HepG2 (cell line): Measurements from ENCODE around the gene ABCC3. TPM values are rescaled to one million over a fixed set of nuclear protein-coding genes. Genes with fewer than 3 reads are reported as not detected.

Experiments
- ARID5B ChIP-seq: IDR thresholded peaks from 2 replicates; pipeline ENCODE4 v1.4.0; 2020; ENCODE audit warnings: mild to moderate bottlenecking, missing genetic modification reagents
- FOXP4 ChIP-seq: sonication (generic); formaldehyde crosslinking; IDR thresholded peaks from 2 replicates; pipeline ENCODE4 v1.4.0; 2020; ENCODE audit warnings: missing genetic modification reagents
- HIC2 ChIP-seq: sonication (generic); formaldehyde crosslinking; IDR thresholded peaks from 2 replicates; pipeline ENCODE4 v1.9.0; 2022; ENCODE audit warnings: low read depth, missing genetic modification reagents
- KDM5B ChIP-seq: sonication (generic); formaldehyde crosslinking; IDR thresholded peaks from 2 replicates; pipeline ENCODE4 v1.4.0; 2020; ENCODE audit warnings: missing genetic modification reagents, mild to moderate bottlenecking, borderline replicate concordance
- NR1H2 ChIP-seq: sonication (generic); formaldehyde crosslinking; IDR thresholded peaks from 2 replicates; pipeline ENCODE4 v1.8.1; 2022; ENCODE audit warnings: low read depth, missing genetic modification reagents, borderline replicate concordance
- NRL ChIP-seq: sonication (generic); formaldehyde crosslinking; IDR thresholded peaks from 2 replicates; pipeline ENCODE4 v1.5.0; 2020; ENCODE audit warnings: missing genetic modification reagents, mild to moderate bottlenecking, moderate library complexity, borderline replicate concordance
- POLR2AphosphoS2 ChIP-seq: IDR thresholded peaks from 2 replicates; pipeline ENCODE4 v1.6.1; 2011; ENCODE audit warnings: low read depth, low read length, improper control_type of control experiment
- PRDM10 ChIP-seq: sonication (generic); formaldehyde crosslinking; IDR thresholded peaks from 2 replicates; pipeline ENCODE4 v1.4.0; 2020; ENCODE audit warnings: low read depth, missing genetic modification reagents
- RARA ChIP-seq: IDR thresholded peaks from 2 replicates; pipeline ENCODE4 v1.6.1; 2016; ENCODE audit warnings: missing genetic modification reagents, missing compliant biosample characterization
- TEAD3 ChIP-seq: optimal IDR thresholded peaks from 2 replicates; pipeline ENCODE3; 2016; ENCODE audit warnings: borderline replicate concordance
- TFAP4 ChIP-seq: sonication (generic); IDR thresholded peaks from 2 replicates; pipeline ENCODE4 v1.6.1; 2016; ENCODE audit warnings: low read depth, borderline replicate concordance
- ZNF547 ChIP-seq: sonication (generic); formaldehyde crosslinking; IDR thresholded peaks from 2 replicates; pipeline ENCODE4 v1.5.1; 2020; ENCODE audit warnings: mild to moderate bottlenecking, missing genetic modification reagents
- ZSCAN25 ChIP-seq: sonication (generic); formaldehyde crosslinking; IDR thresholded peaks from 2 replicates; pipeline ENCODE4 v1.8.0; 2022; ENCODE audit warnings: mild to moderate bottlenecking, missing genetic modification reagents
- polyA plus RNA-seq, 8 experiments: library from polyadenylated mRNA; depleted of rRNA in 3 of 8; stranded (reverse) in 7 of 8; unstranded in 1 of 8; fragments of >200 nt; fragmentation: Illumina TruSeq in 4 of 8; extraction: Trizol in 4 of 8; gene quantifications; 2 replicates each; pipeline versions ENCODE4 v1.2.1 to v1.2.3, GENCODE V29; 2011 to 2016; ENCODE audit warnings: low read depth in 4 of 8, missing spikeins in 1 of 8, mixed read lengths in 1 of 8; ENCODE audit not compliant: insufficient read depth in 1 of 8
- total RNA-seq, 5 experiments: library from RNA; depleted of rRNA; stranded (reverse); fragments of >200 nt; fragmentation: Illumina TruSeq; extraction: Trizol; gene quantifications; 2 replicates each; pipeline ENCODE4 v1.2.3, GENCODE V29; 2016; ENCODE audit warnings: low read depth in 1 of 5

Gene ABCC3
- total and polyA plus RNA-seq, 2 of the 13 experiments (the other 11 are each of a cell fraction or from before 2014, with no cell fraction given), result 25.2 to 50.7 TPM

- TF ChIP-seq FOXP4 (CRISPR knock-in tag), result 0 out of 2 replicates have a peak, but pooled peaks have one; percentile 39
- no peak for TF ChIP-seq NRL
- TF ChIP-seq TFAP4, result peak; percentile 65; the same call in 1 of the 2 replicates
- no peak for TF ChIP-seq POLR2AphosphoS2
- TF ChIP-seq HIC2 (CRISPR knock-in tag), result peak; percentile 92
- TF ChIP-seq KDM5B (CRISPR knock-in tag), result 0 out of 2 replicates have a peak, but pooled peaks have one; percentile 12
- peak; percentile 24; the same call in 1 of the 2 replicates for TF ChIP-seq PRDM10 (CRISPR knock-in tag)
- TF ChIP-seq NR1H2, result no peak
- TF ChIP-seq ZNF547, result peak; percentile 53; the same call in 1 of the 2 replicates
- peak; percentile 81 for TF ChIP-seq RARA (CRISPR knock-in tag)
- peak; percentile 65 for TF ChIP-seq TEAD3 (CRISPR knock-in tag)
- TF ChIP-seq ARID5B (CRISPR knock-in tag), result peak; percentile 82
- TF ChIP-seq ZSCAN25 (CRISPR knock-in tag), result peak; percentile 98
These were observed 29.2 kb downstream of the ABCC3 start (continued) for GRCh38 chr17:50663812-50664374.
